Caco-2 (cell line): ENCODE results near the gene SLC35G6. TPM values are rescaled to one million over a fixed set of nuclear protein-coding genes. Genes with fewer than 3 reads are reported as not detected.

Experiments
- BruUV-seq: library from RNA; stranded (reverse); fragments of 400-500 nt; replicated peaks from 2 replicates; lab custom pipeline; 2021; lab: Mats Ljungman, UMichigan
- CTCF ChIA-PET: fragments of 300-600 bp; sonication (Branson Sonifier 250); formaldehyde crosslinking; loops from one replicate; lab custom pipeline; 2022; ENCODE audit warnings: antibody characterized with exemption; lab: Charles Lee
- POLR2A ChIA-PET: fragments of 300-600 bp; sonication (Branson Sonifier 250); formaldehyde crosslinking; loops from one replicate; lab custom pipeline; 2022; ENCODE audit warnings: antibody characterized with exemption; lab: Charles Lee
- DNase-seq, 2 experiments: peaks; one replicate each; pipeline versions ENCODE4 v3.0.0 to v3.0.0-alpha.2; 2020 to 2022
- H3K27me3 ChIP-seq: replicated peaks from 2 replicates; pipeline ENCODE4 v1.6.0; 2011; ENCODE audit warnings: low read length; ENCODE audit not compliant: control insufficient read depth, insufficient read depth
- H3K36me3 ChIP-seq: 2 replicates; pipeline ENCODE4 v1.5.1; 2011; ENCODE audit warnings: low read length; ENCODE audit not compliant: control insufficient read depth, insufficient read depth
- H3K4me1 ChIP-seq: fragments of 250-450 bp; sonication (Bioruptor Pico); 2 replicates; pipeline ENCODE4 v1.5.1; 2020; ENCODE audit warnings: mild to moderate bottlenecking
- H3K4me3 ChIP-seq: 2 replicates; pipeline ENCODE4 v1.5.1; 2011; ENCODE audit warnings: low read depth, mild to moderate bottlenecking, control low read depth, low read length
- H3K9me3 ChIP-seq: fragments of 250-450 bp; sonication (Bioruptor Pico); 2 replicates; pipeline ENCODE4 v1.5.1; 2020; ENCODE audit warnings: mild to moderate bottlenecking, moderate library complexity
- H3K27ac Mint-ChIP-seq: one replicate; pipeline ENCODE4 v1.8.0; 2022; ENCODE audit warnings: mixed read lengths; ENCODE audit not compliant: unreplicated experiment
- H3K27me3 Mint-ChIP-seq: one replicate; pipeline ENCODE4 v1.8.0; 2022; ENCODE audit warnings: mixed read lengths; ENCODE audit not compliant: insufficient read depth, unreplicated experiment
- H3K36me3 Mint-ChIP-seq: one replicate; pipeline ENCODE4 v1.8.0; 2022; ENCODE audit warnings: mild to moderate bottlenecking, mixed read lengths; ENCODE audit not compliant: insufficient read depth, unreplicated experiment
- H3K4me1 Mint-ChIP-seq: one replicate; pipeline ENCODE4 v1.8.0; 2022; ENCODE audit warnings: low read depth, mixed read lengths; ENCODE audit not compliant: unreplicated experiment
- H3K4me3 Mint-ChIP-seq: one replicate; pipeline ENCODE4 v1.8.0; 2022; ENCODE audit warnings: mild to moderate bottlenecking, moderate library complexity, mixed read lengths; ENCODE audit not compliant: unreplicated experiment
- H3K9me3 Mint-ChIP-seq: one replicate; pipeline ENCODE4 v1.8.0; 2022; ENCODE audit warnings: mixed read lengths; ENCODE audit not compliant: unreplicated experiment
- CTCF ChIP-seq, 2 experiments: fragments of 200-600 bp in 1 of 2; IDR thresholded peaks; 1 replicate in 1 of 2; 2 replicates in 1 of 2; pipeline versions ENCODE4 v1.5.1 to v1.8.0; 2011 to 2022; ENCODE audit warnings: antibody characterized with exemption in 1 of 2, control low read depth in 1 of 2, inconsistent platforms in 1 of 2, low read depth in 1 of 2, low read length in 1 of 2, mild to moderate bottlenecking in 1 of 2, moderate library complexity in 1 of 2; ENCODE audit not compliant: insufficient read depth in 1 of 2, severe bottlenecking in 1 of 2, unreplicated experiment in 1 of 2
- intact Hi-C: fragments of 100-400 bp; cut with micrococcal nuclease; formaldehyde crosslinking; loops from one replicate; pipeline ENCODE4 v1.10.0; 2022; ENCODE audit not compliant: unreplicated experiment
- total RNA-seq: library from RNA; stranded (reverse); gene quantifications from 2 replicates; pipeline ENCODE4 v1.2.3, GENCODE V29; 2022

SLC35G6 gene
- total RNA-seq, 1 experiment from 2014 or later: not detected

GRCh38 chr17:7484067-7484918, 3.0 kb downstream of the SLC35G6 start, which contains the start of gene POLR2A:
Gene POLR2A (plus strand): TSS chr17:7484366.
- ChIA-PET CTCF (interaction anchor here (0.6 kb wide), 2 partner anchors 13 to 52 kb away, joined by 3 to 4 read pairs; no protein-coding TSS in a partner anchor), POLR2A (interaction anchor here (0.6 to 1.1 kb wide), 10 partner anchors 11 to 468 kb away, joined by 3 to 8 read pairs (median 4); partner anchors contain the start of genes TMEM102 and TMEM256)
- Histone ChIP-seq H3K9me3 (no peaks in the 10 kb centered on the region), H3K36me3 (no peaks in the 10 kb centered on the region), H3K27me3 (no peaks in the 10 kb centered on the region), H3K4me3 (peak within 1 kb of the TSS; percentile 71), H3K4me1 (peaks cover 14% of the 10 kb centered on the region)
- TF ChIP-seq CTCF (IDR thresholded peaks at IDR 0.05; ENCODE audit: insufficient read depth in 1 of 2, low read depth in 1 of 2, low read length in 1 of 2, severe bottlenecking in 1 of 2, unreplicated experiment in 1 of 2): no peak
- Mint-ChIP-seq H3K4me3 (peak within 1 kb of the TSS; percentile 97), H3K9me3 (no peaks in the 10 kb centered on the region), H3K27me3 (no peaks in the 10 kb centered on the region), H3K27ac (peak within 1 kb of the TSS; percentile 98), H3K4me1 (peaks cover 37% of the 10 kb centered on the region), H3K36me3 (peaks cover 53% of the 10 kb centered on the region)
- no TSS peak for BruUV-seq
- intact Hi-C loops: loop anchor here (5.0 kb wide), 2 partner anchors 88 to 177 kb away; partner anchors contain the start of gene EIF5A
- DNase-seq: peak; percentile 93

GRCh38 chr17:7484919-7485377, 3.7 kb downstream of the SLC35G6 start:
- Mint-ChIP-seq H3K9me3 (no peaks in the 10 kb centered on the region), H3K27me3 (no peaks in the 10 kb centered on the region), H3K36me3 (peaks cover 53% of the 10 kb centered on the region), H3K4me3 (peak overlapping the region; percentile 97), H3K4me1 (peaks cover 37% of the 10 kb centered on the region), H3K27ac (peak overlapping the region; percentile 98)
- intact Hi-C loops: loop anchor here (5.0 kb wide), 2 partner anchors 87 to 178 kb away; partner anchors contain the start of gene EIF5A
- peak overlapping the region; percentile 48 for H3K4me3 ChIP-seq
- TSS peak; percentile 42 for BruUV-seq
- H3K9me3 ChIP-seq: no peaks in the 10 kb centered on the region
- H3K36me3 ChIP-seq: no peaks in the 10 kb centered on the region
- no peak for TF ChIP-seq CTCF (IDR thresholded peaks at IDR 0.05; ENCODE audit: insufficient read depth in 1 of 2, low read depth in 1 of 2, low read length in 1 of 2, severe bottlenecking in 1 of 2, unreplicated experiment in 1 of 2)
- ChIA-PET POLR2A (interaction anchor here (0.6 kb wide), 2 partner anchors 47 to 468 kb away, joined by 3 to 4 read pairs; no protein-coding TSS in a partner anchor), CTCF (no interaction called here)
- H3K4me1 ChIP-seq: peaks cover 13% of the 10 kb centered on the region
- DNase-seq: no peak
- no peaks in the 10 kb centered on the region for H3K27me3 ChIP-seq

- Mint-ChIP-seq H3K9me3 (no peaks in the 10 kb centered on the region), H3K36me3 (peaks cover 61% of the 10 kb centered on the region), H3K27ac (no peak overlapping the region), H3K4me3 (peak overlapping the region; percentile 63), H3K27me3 (no peaks in the 10 kb centered on the region), H3K4me1 (peaks cover 42% of the 10 kb centered on the region)
- no peak overlapping the region; the same call in 1 of the 2 replicates for H3K4me3 ChIP-seq
- H3K4me1 ChIP-seq: 0 out of 2 replicates have a peak, but pooled peaks cover 3% of the 10 kb centered on the region
- H3K36me3 ChIP-seq: no peaks in the 10 kb centered on the region
- CTCF ChIA-PET: interaction anchor here (1.0 kb wide), 1 partner anchor 49 kb away, joined by 3 read pairs; no protein-coding TSS in a partner anchor
- H3K27me3 ChIP-seq: no peaks in the 10 kb centered on the region
- no peak for TF ChIP-seq CTCF (IDR thresholded peaks at IDR 0.05; ENCODE audit: insufficient read depth in 1 of 2, low read depth in 1 of 2, low read length in 1 of 2, severe bottlenecking in 1 of 2, unreplicated experiment in 1 of 2)
- no TSS peak for BruUV-seq
- no peak for DNase-seq
- intact Hi-C loops: no loop called here
- POLR2A ChIA-PET: no interaction called here
- no peaks in the 10 kb centered on the region for H3K9me3 ChIP-seq
Measured at GRCh38 chr17:7486181-7486580, 4.9 kb downstream of the SLC35G6 start.
